Body of pancreas (tissue), 4 donors: Measurements from ENCODE around the gene PHC2.

Source experiments
- CTCF ChIP-seq, 7 experiments: fragments of 450-650 bp in 4 of 7; fragments of 200-600 bp in 3 of 7; sonication (generic) in 3 of 7; IDR thresholded peaks; one replicate each; pipeline ENCODE4 v1.5.1; 2016 to 2019; ENCODE audit warnings: antibody characterized with exemption in 7 of 7
- POLR2A ChIP-seq, 3 donors: fragments of 450-650 bp; IDR thresholded peaks; one replicate each; pipeline ENCODE4 v1.6.1; 2016; ENCODE audit warnings: antibody characterized with exemption in 3 of 3, mild to moderate bottlenecking in 2 of 3

- TF ChIP-seq POLR2A (IDR thresholded peaks at IDR 0.05): no peak
- no peak for TF ChIP-seq CTCF (IDR thresholded peaks at IDR 0.05)
Observed at GRCh38 chr1:33397994-33398393, 32.9 kb downstream of the PHC2 start.
